NOMO-1 (cell line): Measurements from ENCODE around the gene GIPC3.
"Not testable (repeated sequence)": the region's sequence is repeated elsewhere in the genome, so short reads cannot be mapped to it uniquely, and the experiment has no call there.

Experiments used
- DNase-seq, 2 experiments: peaks; one replicate each; lab custom pipeline; 2025; ENCODE audit not compliant: unreplicated experiment in 2 of 2; lab: John Stamatoyannopoulos, UW

Gene GIPC3

GRCh38 chr19:3550947-3551791, 34.1 kb upstream of the GIPC3 start:
- no peak for DNase-seq

GRCh38 chr19:3551792-3552095, 33.5 kb upstream of the GIPC3 start:
- no peak for DNase-seq

- DNase-seq, result peak in 1 of 2 experiments; percentile 29
Measured at GRCh38 chr19:3554254-3555083, 30.8 kb upstream of the GIPC3 start.

GRCh38 chr19:3555653-3556422, 29.4 kb upstream of the GIPC3 start:
- no peak for DNase-seq

GRCh38 chr19:3556423-3556977, 28.8 kb upstream of the GIPC3 start:
- DNase-seq, result no peak

- peak in 1 of 2 experiments; percentile 24 for DNase-seq
Measured at GRCh38 chr19:3556978-3557460, 28.3 kb upstream of the GIPC3 start.

- DNase-seq, result peak; percentile 94 to 95
Measured at GRCh38 chr19:3557461-3558248, 27.6 kb upstream of the GIPC3 start, which contains the start of gene MFSD12. Gene MFSD12 (minus strand): TSS chr19:3557586. CDS start chr19:3557403, 183 bp downstream.

- DNase-seq, result no peak
Measured at GRCh38 chr19:3563709-3564524, 21.4 kb upstream of the GIPC3 start.

GRCh38 chr19:3565139-3565538, 20.1 kb upstream of the GIPC3 start:
- no peak for DNase-seq

GRCh38 chr19:3570042-3570441, 15.2 kb upstream of the GIPC3 start:
- not testable (repeated sequence) for DNase-seq

GRCh38 chr19:3570606-3571011, 14.7 kb upstream of the GIPC3 start:
- DNase-seq, result no peak

- peak; percentile 99 for DNase-seq
Measured at GRCh38 chr19:3572132-3572854, 13.0 kb upstream of the GIPC3 start.

GRCh38 chr19:3572855-3573161, 12.5 kb upstream of the GIPC3 start, which contains the start of gene HMG20B:
Gene HMG20B (plus strand): TSS chr19:3572944. CDS start chr19:3573310, 366 bp downstream.
- DNase-seq, result no peak

GRCh38 chr19:3573162-3573857, 12.0 kb upstream of the GIPC3 start:
- DNase-seq, result no peak

- DNase-seq, result peak; percentile 83 to 90
Measured at GRCh38 chr19:3573858-3574637, 11.2 kb upstream of the GIPC3 start.

GRCh38 chr19:3575260-3575741, 10.0 kb upstream of the GIPC3 start:
- DNase-seq, result no peak
